HG03342 (cell line): ENCODE measurements around the gene RUSF1.
"Not testable (repeated sequence)": the region's sequence is repeated elsewhere in the genome, so short reads cannot be mapped to it uniquely, and the experiment has no call there.

Source experiments
- ATAC-seq: cut with Tn5 transposase; IDR thresholded peaks from one replicate; pipeline ENCODE4 v1.9.1; 2021; ENCODE audit warnings: mild to moderate bottlenecking, moderate library complexity; ENCODE audit not compliant: unreplicated experiment

RUSF1 gene

DNA sequence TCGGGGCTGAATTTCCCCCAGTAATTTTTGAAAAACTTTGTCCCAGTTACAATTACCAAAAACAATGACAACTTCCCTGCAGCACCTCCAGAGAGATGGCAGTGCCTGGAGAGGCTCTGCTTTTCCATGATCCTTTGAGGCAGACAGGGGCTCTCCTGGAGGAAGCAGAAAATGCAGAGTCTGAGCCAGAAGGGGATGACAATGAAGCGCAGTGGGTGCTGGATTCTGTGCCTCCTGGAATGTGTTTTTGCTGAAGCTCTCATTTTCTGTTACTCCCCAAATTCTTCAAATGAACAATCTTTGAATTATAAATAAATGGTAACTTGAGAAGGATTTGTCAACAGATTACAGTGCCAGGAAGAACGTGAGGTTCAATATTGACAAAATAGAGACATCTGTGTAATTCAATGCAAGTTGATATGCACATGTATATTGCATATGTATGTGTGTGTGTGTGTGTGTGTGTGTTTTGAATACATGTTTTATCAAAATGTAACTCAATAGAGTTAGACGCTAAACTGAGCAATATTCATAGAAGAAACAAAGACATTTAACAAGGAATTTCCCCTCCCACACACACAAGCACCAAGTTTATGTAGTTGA is 9.7 kb upstream of the RUSF1 start:
- no peak for ATAC-seq

GRCh38 chr16:31513884-31514283 is 5.7 kb upstream of the RUSF1 start:
- ATAC-seq: no peak

DNA sequence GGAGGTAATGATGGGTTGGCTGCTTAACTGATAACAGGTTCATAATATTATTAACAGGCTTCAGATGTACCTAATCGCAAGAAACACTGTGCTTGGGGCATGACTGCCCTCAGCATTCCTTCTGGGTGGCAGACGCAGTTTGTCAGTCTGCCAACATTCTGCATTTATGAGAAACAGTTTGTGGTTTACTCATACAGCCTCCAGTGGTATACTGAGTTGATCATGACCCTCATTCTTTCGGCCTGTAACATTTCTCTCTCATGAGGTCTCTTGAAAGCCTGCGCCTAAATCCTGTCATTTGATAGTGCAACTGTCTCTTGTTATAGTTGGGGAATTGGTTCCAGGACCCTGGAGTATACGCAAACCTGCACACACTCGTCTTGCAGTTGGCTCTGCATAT is 4.9 kb upstream of the RUSF1 start:
- no peak for ATAC-seq

GRCh38 chr16:31508706-31509195 is 560 bp upstream of the RUSF1 start:
- no peak for ATAC-seq

- peak; percentile 2 for ATAC-seq
Measured at GRCh38 chr16:31507617-31507928, 618 bp downstream of the RUSF1 start.

- peak; percentile 50 for ATAC-seq
Measured at GRCh38 chr16:31505483-31505882, 2.7 kb downstream of the RUSF1 start.

GRCh38 chr16:31504159-31504558 is 4.0 kb downstream of the RUSF1 start:
- ATAC-seq: no peak

- ATAC-seq: not testable (repeated sequence)
Measured at GRCh38 chr16:31503555-31503954, 4.6 kb downstream of the RUSF1 start.

DNA sequence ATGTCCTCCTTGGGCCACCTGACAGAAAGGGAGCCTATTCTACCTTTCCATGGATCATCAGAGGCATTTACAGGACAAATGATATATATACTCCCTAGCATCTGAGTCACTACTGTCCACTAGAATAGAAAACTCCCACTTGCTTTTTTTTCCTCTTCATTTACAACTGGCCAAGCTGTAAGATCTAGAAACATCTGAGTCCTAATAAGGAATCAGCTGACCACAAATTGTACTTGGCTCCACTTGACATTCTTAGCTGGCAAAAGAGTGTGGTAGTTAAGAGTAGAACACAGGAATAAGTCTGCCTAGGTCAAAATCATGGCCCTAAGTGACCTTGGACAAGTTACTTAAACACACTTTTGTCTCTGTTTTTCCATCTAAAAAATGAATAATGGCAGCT is 5.2 kb downstream of the RUSF1 start:
- ATAC-seq: no peak

- ATAC-seq: no peak
Measured at GRCh38 chr16:31501966-31502348, 6.2 kb downstream of the RUSF1 start.

- no peak for ATAC-seq
Measured at GRCh38 chr16:31501226-31501965, 6.8 kb downstream of the RUSF1 start.

GRCh38 chr16:31499928-31500327 is 8.3 kb downstream of the RUSF1 start:
- no peak for ATAC-seq

GRCh38 chr16:31498493-31498892 is 9.7 kb downstream of the RUSF1 start:
- ATAC-seq: no peak

GRCh38 chr16:31496670-31497069 is 11.5 kb downstream of the RUSF1 start:
- no peak for ATAC-seq

DNA sequence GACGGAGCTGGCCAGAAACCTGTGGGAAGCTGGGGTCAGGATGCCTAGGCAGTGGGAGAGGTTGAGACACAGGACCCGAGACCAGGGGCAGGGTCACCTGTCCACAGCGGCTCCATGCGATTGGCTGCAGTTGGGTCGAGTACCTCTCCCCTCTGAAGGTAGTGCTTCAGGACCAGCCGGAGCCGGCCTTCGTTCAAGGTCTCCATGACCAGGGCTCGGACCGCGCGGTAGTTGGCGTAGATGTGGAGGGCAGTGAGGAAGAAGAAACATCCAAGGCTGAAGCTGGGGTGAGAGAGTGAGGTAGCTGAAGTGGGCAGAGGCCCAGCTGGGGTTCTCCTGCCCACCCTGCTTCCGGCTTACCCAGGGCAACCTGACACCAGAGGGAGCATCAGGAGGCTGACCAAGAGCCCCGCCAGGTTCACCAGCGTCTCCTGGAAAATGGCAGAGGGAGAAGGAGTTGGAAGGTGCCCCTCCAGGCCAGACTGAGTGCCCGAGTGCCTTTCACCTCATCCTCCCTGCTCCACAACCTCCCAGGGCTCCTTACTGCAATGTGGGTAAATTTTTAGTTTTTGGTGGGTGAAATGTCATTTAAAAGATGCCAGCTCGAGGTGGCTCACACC is 14.6 kb downstream of the RUSF1 start:
- ATAC-seq: no peak

DNA sequence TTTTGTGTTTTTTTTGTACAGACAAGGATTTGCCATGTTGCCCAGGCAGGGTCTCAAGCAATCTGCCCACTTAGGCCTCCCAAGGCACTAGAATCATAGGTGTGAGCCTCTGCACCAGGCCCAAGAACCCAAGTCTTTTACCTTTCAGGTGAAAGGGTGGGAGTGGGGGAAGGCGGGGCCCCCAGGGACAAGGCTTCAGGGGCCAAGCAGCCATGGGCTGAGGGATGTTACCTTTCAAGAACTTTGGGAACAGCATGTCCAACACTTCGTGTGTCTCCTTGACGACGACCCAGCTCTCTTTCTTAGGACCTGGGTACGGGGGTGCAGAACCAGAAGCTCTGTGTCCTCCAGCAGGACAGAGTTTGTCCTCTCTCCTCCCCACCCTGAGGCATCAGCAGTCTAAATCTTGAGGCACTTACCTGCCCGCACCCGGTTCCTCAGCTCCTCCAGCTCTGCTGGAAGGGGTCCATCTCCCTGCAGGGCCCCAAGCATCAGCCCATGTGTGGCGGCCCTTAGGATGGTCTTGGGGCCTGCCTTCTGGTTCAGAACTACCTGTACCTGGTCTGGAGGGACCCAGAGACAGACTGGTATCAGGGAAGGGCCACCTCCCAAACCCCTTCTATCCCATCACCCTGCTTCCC is 16.3 kb downstream of the RUSF1 start:
- ATAC-seq: no peak

GRCh38 chr16:31489616-31490584 is 18.3 kb downstream of the RUSF1 start:
- no peak for ATAC-seq

DNA sequence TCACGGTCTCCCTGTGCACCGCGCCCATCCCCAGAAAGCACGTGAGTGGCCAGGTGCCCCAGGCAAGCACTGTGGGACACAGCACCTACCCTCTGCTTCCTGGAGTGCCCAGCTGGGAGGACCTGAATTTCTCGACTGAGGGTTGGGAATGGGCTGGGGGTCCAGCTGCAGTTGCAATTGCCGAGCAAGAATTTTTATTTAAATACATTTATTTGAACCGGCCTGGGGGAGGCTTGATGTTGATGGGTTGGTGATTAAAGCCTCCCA is 19.0 kb downstream of the RUSF1 start:
- ATAC-seq: no peak

GRCh38 chr16:31488468-31489297 is 19.5 kb downstream of the RUSF1 start:
- ATAC-seq: no peak
